Lung (tissue), 12 donors: Measurements from ENCODE around the gene KDM6A. TPM values are rescaled to one million over a fixed set of nuclear protein-coding genes. Genes with fewer than 3 reads are reported as not detected.

Source experiments
- ATAC-seq: fragments of 200-7000 bp; cut with Tn5 transposase; one replicate; pipeline ENCODE4 v1.9.1; 2020; ENCODE audit warnings: moderate number of reproducible peaks; ENCODE audit not compliant: insufficient read depth, low FRiP score
- DNase-seq, 3 donors: peaks; one replicate each; pipeline ENCODE4 v3.0.0-alpha.2; 2013 to 2017
- H3K27ac ChIP-seq, 2 donors: one replicate each; pipeline ENCODE4 v1.5.1; 2013; ENCODE audit warnings: mild to moderate bottlenecking in 2 of 2, moderate library complexity in 2 of 2, control low read depth in 1 of 2, inconsistent platforms in 1 of 2, low read depth in 1 of 2, low read length in 1 of 2
- H3K27me3 ChIP-seq, 3 donors: one replicate each; pipeline ENCODE4 v1.5.1; 2013; ENCODE audit warnings: low read length in 2 of 3; ENCODE audit not compliant: control insufficient read depth in 3 of 3, insufficient read depth in 3 of 3
- H3K36me3 ChIP-seq, 4 donors: one replicate each; pipeline ENCODE4 v1.5.1; 2013; ENCODE audit warnings: low read length in 4 of 4, mild to moderate bottlenecking in 1 of 4, moderate library complexity in 1 of 4; ENCODE audit not compliant: control insufficient read depth in 4 of 4, insufficient read depth in 4 of 4
- H3K4me1 ChIP-seq, 5 donors: one replicate each; pipeline ENCODE4 v1.5.1; 2013; ENCODE audit warnings: low read length in 5 of 5, mild to moderate bottlenecking in 2 of 5, moderate library complexity in 1 of 5; ENCODE audit not compliant: control insufficient read depth in 5 of 5, insufficient read depth in 5 of 5
- H3K4me3 ChIP-seq: one replicate; pipeline ENCODE4 v1.5.1; 2013; ENCODE audit warnings: mild to moderate bottlenecking, control low read depth, moderate library complexity
- H3K9ac ChIP-seq, 2 donors: one replicate each; pipeline ENCODE4 v1.5.1; 2013; ENCODE audit warnings: low read length in 2 of 2, control low read depth in 1 of 2; ENCODE audit not compliant: insufficient read depth in 1 of 2
- H3K9me3 ChIP-seq, 4 donors: one replicate each; pipeline ENCODE4 v1.5.1; 2013; ENCODE audit warnings: low read length in 3 of 4, mild to moderate bottlenecking in 1 of 4, moderate library complexity in 1 of 4; ENCODE audit not compliant: control insufficient read depth in 4 of 4, insufficient read depth in 3 of 4
- CTCF ChIP-seq: IDR thresholded peaks from 2 replicates; pipeline ENCODE4 v1.5.1; 2012; ENCODE audit warnings: mild to moderate bottlenecking; ENCODE audit errors: control extremely low read depth, extremely low read depth
- WGBS, 2 donors: extraction: QIAGEN DNeasy Blood & Tissue Kit; methylation state at CpG; one replicate each; pipeline ENCODE4 v1.1.7; 2013; 5-methylcytosine and 5-hydroxymethylcytosine counted together
- polyA plus RNA-seq, 2 donors: library from polyadenylated mRNA; stranded (reverse); fragments of 200-250 nt; gene quantifications; one replicate each; pipeline ENCODE4 v1.2.1, GENCODE V29; 2013
- total RNA-seq, 2 donors: library from RNA; depleted of rRNA in 1 of 2; stranded (reverse); fragments of >200 nt in 1 of 2; gene quantifications; one replicate each; pipeline ENCODE4 v1.2.1, GENCODE V29; 2014 to 2021
- donor health status: control.
- donor health status: control.
- donor health status: Bipolar disorder and iron deficiency.
- donor health status: healthy.
- donor health status: DM: yes; HTN: yes; CAD: no.

The KDM6A gene
- total and polyA plus RNA-seq, 4 donors = 7.6 to 141 (median 23.5) TPM

- peaks cover 0 to 14% (median 4%) of the 10 kb centered on the region in 4 donors for H3K36me3 ChIP-seq
- H3K9me3 ChIP-seq = no peaks in the 10 kb centered on the region
- H3K27me3 ChIP-seq = no peaks in the 10 kb centered on the region
- H3K4me1 ChIP-seq = no peaks in the 10 kb centered on the region
- H3K4me3 ChIP-seq = no peak overlapping the region
- TF ChIP-seq CTCF = no peak
- no peak overlapping the region for H3K27ac ChIP-seq
- H3K9ac ChIP-seq = no peak overlapping the region
- no peak for DNase-seq
- WGBS, 2 donors = 87 to 90% methylated on average over 2 of the region's 2 CpGs
- no peak for ATAC-seq
Observed at GRCh38 chrX:45077748-45078424, 204.9 kb downstream of the KDM6A start.

- no peaks in the 10 kb centered on the region for H3K9me3 ChIP-seq
- no peak overlapping the region for H3K9ac ChIP-seq
- H3K4me1 ChIP-seq = no peaks in the 10 kb centered on the region
- H3K27me3 ChIP-seq = no peaks in the 10 kb centered on the region
- H3K36me3 ChIP-seq = peaks cover 0 to 23% (median 10%) of the 10 kb centered on the region in 4 donors
- no peak for DNase-seq
- no peak for TF ChIP-seq CTCF
- WGBS, 2 donors = 33 to 61% methylated on average over 2 of the region's 2 CpGs
- H3K27ac ChIP-seq = no peak overlapping the region
- ATAC-seq = no peak
- no peak overlapping the region for H3K4me3 ChIP-seq
Observed at GRCh38 chrX:45083314-45083713, 210.3 kb downstream of the KDM6A start.

- TF ChIP-seq CTCF = no peak
- Histone ChIP-seq H3K9me3 (no peaks in the 10 kb centered on the region), H3K27ac (no peak overlapping the region), H3K27me3 (no peaks in the 10 kb centered on the region), H3K4me1 (no peaks in the 10 kb centered on the region), H3K36me3 (peaks cover 0 to 26% (median 12%) of the 10 kb centered on the region in 4 donors), H3K9ac (no peak overlapping the region), H3K4me3 (no peak overlapping the region)
- 69 to 85% methylated on average over 3 of the region's 3 CpGs for WGBS, 2 donors
- ATAC-seq (no peak), DNase-seq (no peak)
Observed at GRCh38 chrX:45110494-45110893, 237.5 kb downstream of the KDM6A start.

- WGBS, 2 donors = 97 to 100% methylated on average over 1 of the region's 1 CpG
- no peak overlapping the region for H3K4me3 ChIP-seq
- H3K9ac ChIP-seq = no peak overlapping the region
- ATAC-seq (no peak), DNase-seq (no peak)
- H3K27me3 ChIP-seq = peaks cover 0 to 4% (median 2%) of the 10 kb centered on the region in 3 donors
- H3K9me3 ChIP-seq = no peaks in the 10 kb centered on the region
- no peaks in the 10 kb centered on the region for H3K36me3 ChIP-seq
- H3K27ac ChIP-seq = no peak overlapping the region
- H3K4me1 ChIP-seq = no peaks in the 10 kb centered on the region
- TF ChIP-seq CTCF = no peak
Observed at GRCh38 chrX:45126158-45126557, 253.2 kb downstream of the KDM6A start.
